Measurements from ENCODE around the gene CD151.

CD151 gene

GRCh38 chr11:880447-880846 lies 47.7 kb downstream of the CD151 start:
- H3K4me3 ChIP-seq (replicated peaks; ENCODE audit: low read depth, low read length) = no peak overlapping the region
- TF ChIP-seq CTCF (IDR thresholded peaks at IDR 0.05; ENCODE audit: low read length, missing control alignments) = no peak
- DNase-seq (ENCODE audit: low read depth) = no peak

- no peak for DNase-seq (ENCODE audit: low read depth)
- H3K4me3 ChIP-seq (replicated peaks; ENCODE audit: low read depth, low read length) = no peak overlapping the region
- no peak for TF ChIP-seq CTCF (IDR thresholded peaks at IDR 0.05; ENCODE audit: low read length, missing control alignments)
These were observed 49.8 kb downstream of the CD151 start for GRCh38 chr11:882596-882995.

- no peak overlapping the region for H3K4me3 ChIP-seq (replicated peaks; ENCODE audit: low read depth, low read length)
- no peak for DNase-seq (ENCODE audit: low read depth)
- TF ChIP-seq CTCF (IDR thresholded peaks at IDR 0.05; ENCODE audit: low read length, missing control alignments) = no peak
These were observed 50.8 kb downstream of the CD151 start for GRCh38 chr11:883527-883926.

- DNase-seq (ENCODE audit: low read depth) = no peak
- no peak overlapping the region for H3K4me3 ChIP-seq (replicated peaks; ENCODE audit: low read depth, low read length)
- no peak for TF ChIP-seq CTCF (IDR thresholded peaks at IDR 0.05; ENCODE audit: low read length, missing control alignments)
These were observed 51.9 kb downstream of the CD151 start for GRCh38 chr11:884578-885070.

GRCh38 chr11:886568-886967 lies 53.8 kb downstream of the CD151 start:
- TF ChIP-seq CTCF (IDR thresholded peaks at IDR 0.05; ENCODE audit: low read length, missing control alignments) = no peak
- no peak overlapping the region for H3K4me3 ChIP-seq (replicated peaks; ENCODE audit: low read depth, low read length)
- no peak for DNase-seq (ENCODE audit: low read depth)

- no peak for TF ChIP-seq CTCF (IDR thresholded peaks at IDR 0.05; ENCODE audit: low read length, missing control alignments)
- no peak for DNase-seq (ENCODE audit: low read depth)
- H3K4me3 ChIP-seq (replicated peaks; ENCODE audit: low read depth, low read length) = no peak overlapping the region
These were observed 54.8 kb downstream of the CD151 start for GRCh38 chr11:887589-887988.
